NOMO-1 treated with DMSO at 0.1 percent for 48 hours (cell line): ENCODE results near the gene AGMO.

Experiments used
- DNase-seq: peaks from one replicate; lab custom pipeline; 2025; ENCODE audit not compliant: unreplicated experiment; lab: John Stamatoyannopoulos, UW

AGMO gene

DNA sequence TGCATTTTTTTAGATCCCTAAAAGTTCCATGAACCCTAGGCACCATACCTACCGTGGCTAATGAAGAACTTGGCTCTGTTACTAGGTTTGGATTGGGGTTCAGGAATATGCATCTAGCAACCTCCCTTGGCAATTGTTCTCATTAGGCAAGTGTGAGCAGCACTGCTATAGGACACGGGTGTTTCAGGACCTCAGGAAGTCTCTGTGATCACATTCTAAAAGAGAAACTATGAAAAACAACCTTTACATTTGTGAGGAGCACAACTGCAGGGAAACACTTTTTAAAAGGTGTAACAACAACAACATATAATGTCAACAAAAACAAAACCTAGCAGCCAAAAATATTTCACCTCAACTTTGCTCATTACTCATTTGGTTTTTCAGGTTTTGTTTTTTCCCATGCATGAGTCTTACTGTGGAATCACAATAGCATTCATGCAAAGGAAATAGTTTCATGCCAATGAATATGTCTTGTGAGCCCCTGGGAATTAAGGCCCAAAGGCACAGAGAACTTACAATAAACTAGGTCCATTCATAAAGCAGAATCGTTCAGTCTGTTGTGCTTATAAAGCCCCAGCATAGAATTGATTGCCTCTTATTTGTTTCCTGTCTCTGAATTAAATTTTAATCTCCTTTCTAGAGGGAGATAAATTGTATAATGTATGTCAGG is 403.5 kb downstream of the AGMO start:
- DNase-seq = no peak
